SJSA1 (cell line): ENCODE results near the gene S100PBP. TPM values are rescaled to one million over a fixed set of nuclear protein-coding genes. Genes with fewer than 3 reads are reported as not detected.

ENCODE experiments used
- DNase-seq, 2 experiments: peaks; one replicate each; pipeline ENCODE4 v3.0.0-alpha.2; 2015 to 2020; ENCODE audit warnings: low spot score in 2 of 2, low read depth in 1 of 2
- H3K27ac ChIP-seq: fragments of 250-450 bp; sonication (Bioruptor Pico); 2 replicates; pipeline ENCODE4 v1.5.1; 2020; ENCODE audit warnings: mild to moderate bottlenecking, moderate library complexity
- H3K27me3 ChIP-seq: fragments of 250-450 bp; sonication (Bioruptor Pico); replicated peaks from 2 replicates; pipeline ENCODE4 v1.5.1; 2020; ENCODE audit warnings: mild to moderate bottlenecking, moderate library complexity
- H3K36me3 ChIP-seq: fragments of 250-450 bp; sonication (Bioruptor Pico); 2 replicates; pipeline ENCODE4 v1.5.1; 2020; ENCODE audit warnings: mild to moderate bottlenecking
- H3K4me1 ChIP-seq: fragments of 250-450 bp; sonication (Bioruptor Pico); replicated peaks from 2 replicates; pipeline ENCODE4 v1.6.1; 2021; ENCODE audit warnings: mild to moderate bottlenecking
- H3K4me3 ChIP-seq: fragments of 250-450 bp; sonication (Bioruptor Pico); 2 replicates; pipeline ENCODE4 v1.5.1; 2020; ENCODE audit warnings: mild to moderate bottlenecking
- H3K9me3 ChIP-seq: fragments of 250-450 bp; sonication (Bioruptor Pico); replicated peaks from 2 replicates; pipeline ENCODE4 v1.5.1; 2020; ENCODE audit warnings: mild to moderate bottlenecking
- total RNA-seq: library from RNA; depleted of rRNA; stranded (reverse); fragments of >200 nt; shearing (Covaris generic); gene quantifications from 2 replicates; pipeline ENCODE4 v1.2.3, GENCODE V29; 2014

The S100PBP gene
- total RNA-seq, 1 experiment from 2014 or later: 27.5 TPM

GRCh38 chr1:32876341-32877210, 59.1 kb downstream of the S100PBP start:
- no peaks in the 10 kb centered on the region for H3K9me3 ChIP-seq
- H3K27me3 ChIP-seq: 0 out of 2 replicates have a peak, but pooled peaks cover 5% of the 10 kb centered on the region
- H3K4me1 ChIP-seq: peaks cover 8% of the 10 kb centered on the region
- DNase-seq: peak; percentile 44 to 68
- H3K4me3 ChIP-seq: no peak overlapping the region
- H3K36me3 ChIP-seq: no peaks in the 10 kb centered on the region
- no peak overlapping the region for H3K27ac ChIP-seq

- H3K4me1 ChIP-seq: peaks cover 8% of the 10 kb centered on the region
- DNase-seq: no peak
Measured at GRCh38 chr1:32877211-32878110, 60.0 kb downstream of the S100PBP start.

GRCh38 chr1:32878183-32878582, 60.7 kb downstream of the S100PBP start:
- no peak overlapping the region for H3K27ac ChIP-seq
- H3K27me3 ChIP-seq: no peaks in the 10 kb centered on the region
- H3K9me3 ChIP-seq: no peaks in the 10 kb centered on the region
- no peaks in the 10 kb centered on the region for H3K36me3 ChIP-seq
- DNase-seq: no peak
- H3K4me1 ChIP-seq: peaks cover 3% of the 10 kb centered on the region; the same call in 1 of the 2 replicates
- no peak overlapping the region for H3K4me3 ChIP-seq

More at GRCh38 chr1:32877211-32878110, 60.0 kb downstream of the S100PBP start:
- no peak overlapping the region for H3K4me3 ChIP-seq
- H3K27ac ChIP-seq: no peak overlapping the region
- no peaks in the 10 kb centered on the region for H3K27me3 ChIP-seq
- H3K9me3 ChIP-seq: no peaks in the 10 kb centered on the region
- no peaks in the 10 kb centered on the region for H3K36me3 ChIP-seq

- no peak for DNase-seq
Measured at GRCh38 chr1:32878637-32879041, 61.2 kb downstream of the S100PBP start.

GRCh38 chr1:32881291-32881690, 63.8 kb downstream of the S100PBP start:
- Histone ChIP-seq H3K27ac (no peak overlapping the region), H3K27me3 (peaks cover 18% of the 10 kb centered on the region; the same call in 1 of the 2 replicates)

More at GRCh38 chr1:32878637-32879041, 61.2 kb downstream of the S100PBP start:
- Histone ChIP-seq H3K4me3 (no peak overlapping the region), H3K36me3 (no peaks in the 10 kb centered on the region), H3K27ac (no peak overlapping the region), H3K4me1 (peaks cover 3% of the 10 kb centered on the region; the same call in 1 of the 2 replicates), H3K27me3 (no peaks in the 10 kb centered on the region), H3K9me3 (no peaks in the 10 kb centered on the region)

GRCh38 chr1:32881871-32882850, 64.7 kb downstream of the S100PBP start:
- no peaks in the 10 kb centered on the region for H3K9me3 ChIP-seq
- H3K27ac ChIP-seq: no peak overlapping the region
- no peak overlapping the region for H3K4me3 ChIP-seq
- DNase-seq: no peak
- peaks cover 11% of the 10 kb centered on the region for H3K4me1 ChIP-seq
- peaks cover 27% of the 10 kb centered on the region for H3K27me3 ChIP-seq
- H3K36me3 ChIP-seq: no peaks in the 10 kb centered on the region

More at GRCh38 chr1:32881291-32881690, 63.8 kb downstream of the S100PBP start:
- no peaks in the 10 kb centered on the region for H3K36me3 ChIP-seq
- DNase-seq: no peak
- H3K4me3 ChIP-seq: no peak overlapping the region
- peaks cover 8% of the 10 kb centered on the region for H3K4me1 ChIP-seq
- no peaks in the 10 kb centered on the region for H3K9me3 ChIP-seq

GRCh38 chr1:32883338-32884031, 66.0 kb downstream of the S100PBP start:
- H3K27me3 ChIP-seq: peaks cover 28% of the 10 kb centered on the region
- no peaks in the 10 kb centered on the region for H3K36me3 ChIP-seq
- H3K9me3 ChIP-seq: no peaks in the 10 kb centered on the region
- H3K4me1 ChIP-seq: peaks cover 11% of the 10 kb centered on the region
- no peak for DNase-seq
- H3K27ac ChIP-seq: no peak overlapping the region
- no peak overlapping the region for H3K4me3 ChIP-seq

- H3K9me3 ChIP-seq: no peaks in the 10 kb centered on the region
- no peak overlapping the region for H3K27ac ChIP-seq
- no peak overlapping the region for H3K4me3 ChIP-seq
- no peaks in the 10 kb centered on the region for H3K36me3 ChIP-seq
- peaks cover 11% of the 10 kb centered on the region for H3K4me1 ChIP-seq
- DNase-seq: no peak
- peaks cover 28% of the 10 kb centered on the region for H3K27me3 ChIP-seq
Measured at GRCh38 chr1:32884032-32884372, 66.5 kb downstream of the S100PBP start.

GRCh38 chr1:32884726-32885125, 67.3 kb downstream of the S100PBP start:
- no peak overlapping the region for H3K27ac ChIP-seq

GRCh38 chr1:32885676-32886003, 68.2 kb downstream of the S100PBP start:
- H3K27me3 ChIP-seq: peaks cover 28% of the 10 kb centered on the region
- H3K36me3 ChIP-seq: no peaks in the 10 kb centered on the region
- no peak for DNase-seq
- H3K4me1 ChIP-seq: peaks cover 11% of the 10 kb centered on the region
- H3K27ac ChIP-seq: no peak overlapping the region
- H3K4me3 ChIP-seq: no peak overlapping the region
- H3K9me3 ChIP-seq: no peaks in the 10 kb centered on the region

More at GRCh38 chr1:32884726-32885125, 67.3 kb downstream of the S100PBP start:
- H3K4me1 ChIP-seq: peaks cover 11% of the 10 kb centered on the region
- no peak for DNase-seq
- H3K4me3 ChIP-seq: no peak overlapping the region
- no peaks in the 10 kb centered on the region for H3K9me3 ChIP-seq
- H3K36me3 ChIP-seq: no peaks in the 10 kb centered on the region
- H3K27me3 ChIP-seq: peaks cover 28% of the 10 kb centered on the region

- H3K9me3 ChIP-seq: no peaks in the 10 kb centered on the region
- peak; percentile 56 to 74 for DNase-seq
- no peak within 1 kb of the TSS for H3K4me3 ChIP-seq
- peaks cover 11% of the 10 kb centered on the region for H3K4me1 ChIP-seq
- no peaks in the 10 kb centered on the region for H3K36me3 ChIP-seq
- H3K27ac ChIP-seq: no peak within 1 kb of the TSS
- peaks cover 28% of the 10 kb centered on the region for H3K27me3 ChIP-seq
Measured at GRCh38 chr1:32886004-32886827, 68.8 kb downstream of the S100PBP start, which contains the start of gene HPCA. Gene HPCA, plus strand, starts transcription at chr1:32886491. Its CDS starts 2,408 bp downstream, at chr1:32888899.
